HG03521 (cell line): ENCODE measurements around the gene ZNF582.

Experiments used
- ATAC-seq: cut with Tn5 transposase; IDR thresholded peaks from one replicate; pipeline ENCODE4 v1.9.1; 2021; ENCODE audit warnings: mild to moderate bottlenecking, moderate library complexity; ENCODE audit not compliant: unreplicated experiment

Gene ZNF582

GRCh38 chr19:56393119-56394012, at the start of gene ZNF582:
TSS of gene ZNF582 (minus strand) at chr19:56393534. CDS start at chr19:56391752, 1,782 bp downstream.
- ATAC-seq, result peak; percentile 90

GRCh38 chr19:56441206-56441792, 48.0 kb upstream of the ZNF582 start:
- no peak for ATAC-seq

- no peak for ATAC-seq
These were observed 30.6 kb upstream of the ZNF582 start for GRCh38 chr19:56423985-56424353.

GRCh38 chr19:56423276-56423984, 30.1 kb upstream of the ZNF582 start:
- ATAC-seq, result no peak

- no peak for ATAC-seq
These were observed 11.7 kb upstream of the ZNF582 start for GRCh38 chr19:56405062-56405461.

GRCh38 chr19:56404705-56405056, 11.3 kb upstream of the ZNF582 start:
- ATAC-seq, result no peak

- peak; percentile 80 for ATAC-seq
These were observed 10.7 kb upstream of the ZNF582 start, which contains the start of gene ZNF583 for GRCh38 chr19:56403764-56404704. TSS of gene ZNF583 (plus strand) at chr19:56404332. CDS start at chr19:56407115, 2,783 bp downstream.

GRCh38 chr19:56403261-56403660, 9.9 kb upstream of the ZNF582 start:
- no peak for ATAC-seq

- ATAC-seq, result no peak
These were observed 7.2 kb upstream of the ZNF582 start for GRCh38 chr19:56400485-56400884.

GRCh38 chr19:56398809-56399208, 5.5 kb upstream of the ZNF582 start:
- ATAC-seq, result no peak

- no peak for ATAC-seq
These were observed 9.3 kb downstream of the ZNF582 start for GRCh38 chr19:56383826-56384605.

GRCh38 chr19:56377105-56377924, 16.0 kb downstream of the ZNF582 start:
- no peak for ATAC-seq

GRCh38 chr19:56372281-56372680, 21.1 kb downstream of the ZNF582 start:
- ATAC-seq, result no peak

GRCh38 chr19:56369886-56370676, 23.3 kb downstream of the ZNF582 start:
- no peak for ATAC-seq

GRCh38 chr19:56367829-56368711, 25.3 kb downstream of the ZNF582 start:
- peak; percentile 54 for ATAC-seq

GRCh38 chr19:56360841-56361240, 32.5 kb downstream of the ZNF582 start:
- ATAC-seq, result no peak

GRCh38 chr19:56356944-56357343, 36.4 kb downstream of the ZNF582 start:
- ATAC-seq, result no peak
